IgD-negative memory B cell (primary cell): Measurements from ENCODE around the gene AQP9. TPM values are rescaled to one million over a fixed set of nuclear protein-coding genes. Genes with fewer than 3 reads are reported as not detected.

Experiments
- polyA plus RNA-seq: library from polyadenylated mRNA; unstranded; fragments of 300-500 nt; fragmentation: Illumina TruSeq; gene quantifications from one replicate; pipeline ENCODE4 v1.2.3, GENCODE V29; 2021

Gene AQP9
- polyA plus RNA-seq, 1 donor from 2014 or later = not detected

Other genes starting within 250 kb of the AQP9 start
- gene ALDH1A2, start 72.7 kb upstream of the AQP9 start, polyA plus RNA-seq = not detected